Measurements from ENCODE around the gene GNAZ.

GNAZ gene

GRCh38 chr22:23093051-23093788 is 22.9 kb downstream of the GNAZ start:
- DNase-seq (ENCODE audit: low spot score) = no peak

GRCh38 chr22:23094260-23094659 is 23.9 kb downstream of the GNAZ start:
- no peak for DNase-seq (ENCODE audit: low spot score)

- no peak for DNase-seq (ENCODE audit: low spot score)
These were observed 24.7 kb downstream of the GNAZ start for GRCh38 chr22:23094695-23095681.

- DNase-seq (ENCODE audit: low spot score) = no peak
These were observed 25.5 kb downstream of the GNAZ start for GRCh38 chr22:23095733-23096342.

- peak; percentile 29 for DNase-seq (ENCODE audit: low spot score)
These were observed 27.3 kb downstream of the GNAZ start for GRCh38 chr22:23097412-23098229.

- DNase-seq (ENCODE audit: low spot score) = no peak
These were observed 27.9 kb downstream of the GNAZ start for GRCh38 chr22:23098230-23098705.

- DNase-seq (ENCODE audit: low spot score) = no peak
These were observed 28.6 kb downstream of the GNAZ start for GRCh38 chr22:23098718-23099530.

GRCh38 chr22:23099531-23099804 is 29.1 kb downstream of the GNAZ start:
- DNase-seq (ENCODE audit: low spot score) = no peak

- DNase-seq (ENCODE audit: low spot score) = no peak
These were observed 29.9 kb downstream of the GNAZ start for GRCh38 chr22:23100124-23100801.

GRCh38 chr22:23101524-23101923 is 31.2 kb downstream of the GNAZ start:
- no peak for DNase-seq (ENCODE audit: low spot score)

GRCh38 chr22:23102002-23102655 is 31.8 kb downstream of the GNAZ start:
- no peak for DNase-seq (ENCODE audit: low spot score)

GRCh38 chr22:23102776-23103175 is 32.5 kb downstream of the GNAZ start:
- no peak for DNase-seq (ENCODE audit: low spot score)

- DNase-seq (ENCODE audit: low spot score) = no peak
These were observed 33.1 kb downstream of the GNAZ start for GRCh38 chr22:23103199-23103954.

- DNase-seq (ENCODE audit: low spot score) = no peak
These were observed 34.1 kb downstream of the GNAZ start for GRCh38 chr22:23104187-23104971.

- no peak for DNase-seq (ENCODE audit: low spot score)
These were observed 35.0 kb downstream of the GNAZ start for GRCh38 chr22:23105304-23105703.

- no peak for DNase-seq (ENCODE audit: low spot score)
These were observed 35.6 kb downstream of the GNAZ start for GRCh38 chr22:23105919-23106318.

GRCh38 chr22:23106344-23106743 is 36.0 kb downstream of the GNAZ start:
- DNase-seq (ENCODE audit: low spot score) = no peak

GRCh38 chr22:23106906-23107367 is 36.6 kb downstream of the GNAZ start:
- no peak for DNase-seq (ENCODE audit: low spot score)
